Measurements from ENCODE around the gene NFILZ.

The NFILZ gene, protein sequence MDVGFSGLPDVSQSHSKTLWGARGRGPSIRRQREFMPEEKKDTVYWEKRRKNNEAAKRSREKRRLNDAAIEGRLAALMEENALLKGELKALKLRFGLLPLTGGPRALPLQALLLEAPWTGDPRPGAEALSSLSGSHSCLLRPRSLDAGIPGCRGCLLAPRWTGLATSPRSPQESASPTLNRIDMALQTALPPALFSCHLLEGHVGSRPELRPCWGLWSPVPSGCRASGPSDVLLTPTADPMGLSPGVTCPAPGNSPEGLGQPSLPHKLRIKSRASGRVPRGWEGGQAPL

DNA sequence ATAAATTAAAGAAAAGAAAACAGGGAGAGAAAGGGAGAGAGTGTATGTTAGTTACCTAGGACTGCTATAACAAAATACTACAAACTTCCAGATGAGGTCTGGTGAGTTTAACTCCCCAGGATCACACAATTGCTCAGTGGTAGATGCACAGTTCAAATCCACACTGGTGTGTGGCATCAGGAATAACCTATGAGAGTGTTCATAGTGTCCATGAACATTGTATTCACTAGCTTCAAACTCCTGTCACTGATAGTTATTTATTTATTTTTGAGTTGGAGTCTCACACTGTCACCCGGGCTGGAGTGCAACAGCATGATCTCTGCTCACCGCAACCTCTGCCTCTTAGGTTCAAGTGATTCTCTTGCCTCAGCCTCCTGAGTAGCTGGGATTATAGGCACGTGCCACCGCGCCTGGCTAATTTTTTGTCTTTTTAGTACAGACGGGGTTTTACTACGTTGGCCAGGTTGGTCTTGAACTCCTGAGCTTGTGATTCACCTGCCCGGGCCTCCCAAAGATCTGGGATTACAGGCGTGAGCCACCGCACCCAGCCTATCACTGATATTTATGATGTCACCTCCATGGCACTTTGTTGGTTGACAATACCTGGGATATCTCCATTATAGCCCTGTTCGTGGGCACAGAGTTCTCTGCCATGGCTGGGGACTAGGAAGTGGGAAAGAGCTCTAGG, at the start of gene NFILZ:
Gene NFILZ (plus strand): TSS at position 638 of the 688 bp plus-strand sequence. CDS start 46,133 bp downstream, outside the sequence.
- no peak for DNase-seq

DNA sequence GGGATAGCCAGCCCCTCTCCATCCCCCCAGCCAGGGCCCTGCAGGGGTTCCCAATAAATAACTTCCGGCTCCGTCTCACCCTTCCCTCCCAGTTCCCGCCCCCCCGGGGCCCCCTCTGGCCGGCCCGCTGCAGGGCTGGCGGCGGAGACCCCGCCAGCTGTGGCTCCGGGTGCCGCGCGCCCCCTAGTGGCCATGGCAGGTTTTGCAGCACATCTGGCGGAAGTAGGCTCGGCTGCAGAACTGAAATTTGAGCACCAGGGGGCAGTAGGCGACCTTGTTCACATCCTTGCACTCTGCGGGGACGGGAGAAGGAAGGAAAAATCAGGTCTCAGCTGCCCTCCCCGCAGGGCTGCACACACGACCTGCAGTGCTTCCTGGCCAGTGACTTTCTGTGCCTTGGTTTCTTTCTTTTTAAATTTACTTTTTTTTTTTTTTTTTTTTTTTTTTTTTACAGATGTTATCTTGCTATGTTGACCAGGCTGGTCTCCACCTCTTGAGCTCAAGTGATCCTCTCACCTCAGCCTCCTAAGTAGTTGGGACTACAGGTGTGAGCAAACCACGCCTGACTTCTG, 49.6 kb upstream of the NFILZ start:
- no peak for DNase-seq

DNA sequence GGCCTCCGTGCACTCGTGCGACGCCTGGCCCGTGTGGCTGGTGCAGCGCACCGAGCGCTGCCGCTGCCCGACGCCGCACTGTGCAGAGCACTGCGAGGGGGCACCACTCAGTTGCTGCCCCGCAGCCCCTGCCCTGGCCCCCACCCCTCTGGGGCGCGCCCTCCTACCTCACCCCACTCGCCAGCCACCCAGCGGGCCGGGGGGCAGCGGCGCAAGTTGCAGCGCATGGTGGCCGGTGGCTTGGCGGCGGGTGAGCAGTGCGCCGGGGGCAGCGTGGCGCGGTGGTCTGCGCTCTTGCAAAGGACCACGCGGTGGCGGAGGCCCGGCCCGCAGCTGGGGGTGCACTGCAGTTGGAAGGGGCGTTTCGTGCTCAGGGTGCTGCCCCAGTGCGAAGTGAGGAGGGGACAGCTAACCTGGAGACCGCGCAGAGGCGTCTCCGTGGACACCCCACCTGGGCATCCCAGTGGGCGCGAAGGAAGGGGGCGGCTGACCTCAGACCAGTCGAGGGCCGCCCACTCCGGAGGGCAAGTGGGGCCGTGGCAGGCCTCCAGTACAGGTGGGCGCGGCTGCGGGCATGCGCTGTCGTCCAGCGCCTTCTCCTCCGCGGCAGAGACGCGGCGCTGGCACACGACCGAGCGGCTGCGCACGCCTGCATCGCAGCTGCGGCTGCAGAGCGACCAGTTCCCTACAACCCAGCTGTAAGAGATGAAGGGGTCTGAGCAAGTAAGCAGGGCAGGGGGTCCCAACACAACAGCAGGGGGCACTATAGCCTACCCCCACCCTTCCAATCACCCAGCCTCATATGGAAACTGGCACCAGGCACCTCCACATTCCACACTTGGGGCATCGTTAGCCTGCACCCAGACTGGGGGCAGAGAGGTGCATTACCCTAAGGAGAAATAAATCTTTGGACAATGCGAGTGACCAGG, 45.2 kb upstream of the NFILZ start:
- no peak for DNase-seq

DNA sequence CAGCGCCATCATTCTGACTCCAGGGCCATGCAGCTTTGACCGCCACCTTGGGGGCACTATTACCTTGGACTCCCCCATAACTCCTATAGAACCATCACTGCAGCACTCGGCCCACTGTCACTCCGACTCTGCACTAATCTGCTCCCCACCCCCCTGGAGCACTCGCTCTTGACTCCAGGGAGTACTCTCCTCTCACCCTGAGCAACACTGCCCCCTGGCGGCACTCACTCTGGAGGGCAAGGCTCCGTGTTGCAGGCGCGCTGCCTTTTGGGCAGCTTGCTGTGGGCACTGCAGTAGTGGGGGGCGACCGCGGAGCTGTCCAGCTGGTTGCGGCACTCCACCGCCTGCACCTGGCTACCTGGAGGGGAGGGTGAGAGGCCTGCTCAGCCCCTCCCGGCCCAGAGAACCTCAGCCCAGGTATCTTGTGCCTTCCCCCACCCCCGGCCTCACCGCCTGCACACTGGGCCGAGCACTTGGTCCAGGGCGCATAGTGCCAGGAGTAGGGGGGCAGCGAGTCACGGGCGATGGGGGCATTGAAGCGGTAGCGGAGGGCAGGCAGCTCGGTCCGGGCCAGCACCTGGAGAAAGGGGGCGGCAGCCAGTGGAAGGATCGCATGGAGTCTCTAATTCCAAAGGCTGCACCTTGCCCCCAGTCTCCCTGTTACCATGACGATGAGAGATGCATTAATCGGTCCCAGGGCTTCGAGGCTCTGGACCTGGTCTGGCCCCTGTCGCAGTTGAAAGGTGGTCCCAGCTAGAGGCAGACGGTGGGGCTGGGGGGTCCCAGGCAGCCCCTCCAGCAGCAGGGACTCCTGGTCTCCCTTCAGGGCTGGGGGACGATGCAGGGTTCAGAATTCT, 44.3 kb upstream of the NFILZ start:
- no peak for DNase-seq

DNA sequence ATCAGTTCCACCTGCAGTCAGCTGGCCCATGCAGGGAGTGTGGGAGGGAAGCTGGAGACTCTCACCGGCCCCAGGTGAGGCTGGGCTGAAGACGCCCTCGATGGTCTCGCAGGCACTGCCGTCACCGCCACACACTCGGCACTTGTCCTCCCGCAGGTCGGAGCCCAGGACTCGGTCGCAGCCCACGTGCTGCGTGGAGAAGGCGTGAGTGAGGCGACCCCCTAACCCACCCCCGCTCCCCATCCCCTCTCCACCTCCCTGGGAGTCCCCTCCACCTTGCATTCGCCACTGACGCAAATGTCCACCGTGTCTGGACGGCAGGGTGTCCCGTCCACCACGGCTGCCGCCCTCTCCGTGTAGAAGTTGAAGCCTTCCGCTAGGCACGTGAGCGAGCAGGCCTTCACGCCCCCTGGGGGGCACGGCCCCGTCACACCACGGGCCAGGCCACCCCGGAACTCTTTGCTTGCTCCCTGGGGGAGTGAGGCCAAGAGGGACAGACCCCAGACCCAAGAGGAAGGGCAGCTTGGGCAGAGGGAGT, 41.2 kb upstream of the NFILZ start:
- DNase-seq, result no peak

DNA sequence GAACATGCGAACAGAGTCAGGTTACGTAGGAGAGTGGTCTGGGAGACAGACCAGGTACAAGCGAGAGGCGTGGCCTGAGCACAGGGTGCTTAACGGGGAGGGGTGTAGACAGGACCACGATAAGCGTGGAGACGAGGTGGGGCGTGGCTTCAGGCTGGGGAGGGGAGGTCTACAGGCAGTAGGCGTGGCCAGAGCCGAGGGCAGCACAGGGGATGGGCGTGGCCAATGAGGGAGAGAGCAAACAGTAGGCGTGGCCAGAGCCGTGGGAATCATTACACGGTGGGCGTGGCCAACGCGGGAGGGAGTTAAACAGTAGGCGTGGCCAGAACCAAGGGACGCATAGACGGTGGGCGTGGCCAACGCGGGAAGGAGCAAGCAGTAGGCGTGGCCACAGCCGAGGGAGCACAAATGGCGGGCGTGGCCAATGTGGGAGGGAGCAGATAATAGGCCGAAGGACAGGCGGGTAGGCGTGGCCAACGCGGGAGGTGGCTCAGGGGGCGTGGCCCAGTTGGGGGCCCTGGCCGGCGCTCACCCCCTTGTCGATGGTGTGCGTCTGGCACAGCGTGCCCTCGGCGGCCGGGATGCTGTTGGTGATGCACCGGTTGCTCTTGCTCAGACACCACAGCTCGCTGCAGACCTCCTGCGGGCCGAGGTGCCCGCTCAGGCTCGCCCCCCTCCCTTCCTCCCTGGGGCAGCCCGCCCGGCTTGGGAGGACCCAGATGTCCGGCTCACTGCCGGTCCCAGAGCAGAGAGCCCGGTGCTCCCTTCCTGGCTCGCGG, 38.0 kb upstream of the NFILZ start:
- peak; percentile 3 for DNase-seq

DNA sequence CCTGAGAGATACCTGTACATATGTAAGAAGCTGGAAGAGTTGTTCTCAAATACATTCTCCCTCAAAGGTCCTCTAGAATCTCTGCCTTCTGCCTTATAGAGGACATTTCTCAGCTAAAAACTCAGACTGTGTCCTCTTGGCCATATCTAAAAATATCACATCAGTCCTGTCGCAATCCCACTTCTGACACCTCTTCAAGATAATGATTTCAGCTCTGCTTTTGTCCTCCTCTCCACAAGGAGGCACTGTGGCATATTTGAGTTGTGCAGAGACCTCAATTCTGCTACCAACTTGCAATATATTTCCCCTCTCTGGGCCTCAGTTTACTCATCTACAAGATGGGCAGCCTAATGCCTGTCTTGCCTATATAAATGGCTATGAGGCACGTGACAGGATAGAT, 36.5 kb upstream of the NFILZ start:
- DNase-seq, result no peak

DNA sequence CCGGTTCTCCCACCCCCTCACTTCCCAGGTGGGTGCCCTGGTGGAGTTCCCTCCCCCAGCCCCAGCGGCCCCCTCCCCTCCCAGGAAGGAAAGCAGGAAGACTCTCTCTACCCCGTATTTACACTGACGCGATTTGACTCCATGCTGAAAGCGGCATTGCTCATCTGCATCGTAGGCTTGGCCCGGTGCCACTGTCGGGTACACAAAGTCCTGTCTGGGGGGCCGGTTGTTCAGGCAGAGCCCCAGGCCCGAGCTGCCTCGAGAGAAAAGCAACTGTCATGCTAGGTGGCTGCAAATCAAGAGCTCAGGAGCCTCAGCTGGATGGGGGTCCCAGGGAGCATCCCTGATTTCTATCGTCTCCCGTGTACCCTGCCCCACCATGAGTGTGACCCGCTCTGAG, 34.8 kb upstream of the NFILZ start:
- DNase-seq, result no peak

DNA sequence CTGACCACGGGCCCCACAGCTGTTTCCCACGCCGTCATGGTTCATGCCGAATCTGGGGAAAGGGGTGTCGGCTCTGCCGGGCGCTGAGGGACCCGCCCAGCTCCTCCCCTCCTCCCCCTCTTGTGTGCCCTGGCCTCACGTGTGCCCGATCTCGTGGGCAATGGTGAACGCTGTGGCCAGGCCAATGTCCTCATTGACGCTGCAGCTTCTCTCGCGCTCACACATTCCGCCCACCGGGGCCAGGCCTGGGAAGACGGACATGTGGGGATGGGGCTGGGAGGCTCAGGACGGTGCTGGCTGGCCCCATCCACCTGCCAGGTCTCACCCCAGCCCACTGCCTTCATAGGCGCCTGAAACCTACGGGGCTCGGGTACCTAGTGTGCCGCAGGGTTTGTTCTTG, 34.3 kb upstream of the NFILZ start:
- no peak for DNase-seq

DNA sequence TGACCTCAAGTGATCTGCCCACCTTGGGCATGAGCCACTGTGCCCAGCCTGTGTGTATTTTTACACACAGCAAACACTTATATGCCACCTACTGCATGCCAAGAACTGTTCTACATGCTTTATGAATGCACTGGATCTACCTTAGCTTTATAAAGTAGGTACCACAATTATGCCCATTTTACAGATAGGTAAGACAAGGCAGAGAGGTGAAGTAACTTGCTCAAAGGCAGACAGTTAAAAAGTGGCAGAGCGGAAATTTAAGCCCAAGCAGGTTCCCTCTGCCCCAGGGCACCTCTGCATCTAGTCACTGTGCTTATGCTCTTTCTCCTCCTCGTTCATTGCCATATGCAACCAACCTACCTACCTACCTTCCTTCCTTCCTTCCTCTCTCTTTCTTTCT, 30.4 kb upstream of the NFILZ start:
- no peak for DNase-seq

DNA sequence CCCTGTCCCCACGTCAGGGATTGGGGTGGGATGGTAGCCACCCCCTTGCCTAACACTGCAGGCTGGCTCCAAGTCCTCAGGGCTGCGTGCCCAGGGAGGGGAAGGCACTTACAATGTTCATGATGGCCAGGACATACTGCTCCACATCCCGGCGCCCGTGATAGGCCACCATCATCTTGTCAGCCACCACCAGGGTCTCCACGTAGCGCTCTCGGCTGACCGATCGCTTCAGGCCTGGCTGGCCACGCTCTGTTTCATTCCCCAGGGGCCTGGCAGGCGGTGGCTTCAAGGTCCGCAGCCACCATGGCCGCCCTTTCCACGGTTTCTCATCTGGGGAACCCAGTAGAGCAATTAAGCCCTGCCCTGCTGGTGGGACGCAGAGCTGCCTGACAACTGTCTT, 29.6 kb upstream of the NFILZ start:
- DNase-seq, result no peak

DNA sequence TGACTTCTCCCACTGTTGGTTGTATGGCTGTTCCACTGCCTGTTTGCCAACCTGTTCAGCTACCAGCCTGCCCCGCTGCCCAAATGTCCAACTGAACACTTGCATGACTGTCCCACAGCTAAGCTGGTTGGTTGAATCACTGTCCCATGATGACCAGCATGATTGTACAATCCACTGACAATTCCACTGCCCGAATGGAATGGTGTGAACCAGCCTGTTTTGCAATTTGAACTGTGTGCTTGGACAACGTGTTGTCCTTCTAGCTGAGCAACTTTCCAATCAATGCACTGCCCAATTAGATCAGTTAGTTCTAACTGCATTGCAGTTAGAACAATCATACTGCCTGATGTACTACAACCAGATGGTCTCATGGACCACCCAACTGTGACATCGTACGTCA, 28.6 kb upstream of the NFILZ start:
- DNase-seq, result no peak

DNA sequence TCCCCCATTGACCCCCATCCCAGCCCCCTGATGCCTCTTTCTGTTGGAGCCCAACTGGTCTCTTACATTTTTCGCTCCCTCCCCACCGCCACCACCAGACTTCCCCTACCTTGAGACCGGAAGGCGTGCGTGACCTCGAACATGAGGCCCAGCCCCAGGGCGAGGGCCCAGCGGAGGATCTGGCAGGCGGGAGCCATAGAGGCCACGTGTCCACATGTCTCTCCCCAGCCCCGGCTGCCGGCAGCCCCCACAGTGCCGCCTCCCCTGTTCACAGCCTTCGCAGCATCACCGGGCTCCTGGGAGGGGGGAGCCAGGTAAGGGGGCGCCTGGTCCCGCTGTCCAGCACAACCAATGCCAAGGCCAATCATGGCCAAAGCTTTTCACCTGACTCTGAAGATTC, 24.9 kb upstream of the NFILZ start:
- DNase-seq, result no peak

DNA sequence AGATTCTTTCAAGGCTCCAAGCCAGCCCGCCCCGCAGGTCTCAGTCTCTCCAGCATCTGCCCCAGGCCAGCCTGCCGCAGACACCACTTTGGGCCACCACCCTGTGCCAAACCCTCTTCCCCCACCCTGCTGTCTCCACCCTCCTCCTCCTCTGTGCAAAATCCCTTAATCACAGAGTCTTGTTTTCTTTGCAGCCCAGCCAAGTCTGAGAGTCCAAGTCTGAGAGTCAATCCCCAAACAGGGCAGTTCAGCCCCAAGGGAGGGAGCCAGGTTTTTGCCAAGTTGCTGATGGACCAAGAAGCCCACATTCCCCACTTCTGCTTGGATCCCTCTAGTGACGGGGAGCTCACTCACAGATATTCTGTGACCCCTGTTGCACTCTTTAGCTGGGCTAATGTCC, 23.0 kb upstream of the NFILZ start:
- DNase-seq, result no peak

DNA sequence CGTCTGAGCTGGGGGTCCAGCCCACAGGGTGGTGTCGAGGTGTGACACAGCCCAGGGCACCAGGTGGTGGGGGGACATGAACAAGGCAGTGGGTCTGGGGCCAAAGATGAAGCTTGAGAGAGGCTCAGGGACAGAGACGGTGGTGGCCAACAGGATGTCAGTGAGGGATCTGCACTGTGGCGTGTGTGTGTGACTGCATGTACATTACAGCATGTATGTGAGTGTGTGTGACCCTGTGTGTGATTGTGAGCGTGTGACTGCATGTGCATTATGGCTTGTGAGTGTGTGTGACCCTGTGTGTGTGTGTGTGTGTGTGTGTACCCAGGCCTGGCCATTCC, 21.5 kb upstream of the NFILZ start:
- DNase-seq, result no peak

DNA sequence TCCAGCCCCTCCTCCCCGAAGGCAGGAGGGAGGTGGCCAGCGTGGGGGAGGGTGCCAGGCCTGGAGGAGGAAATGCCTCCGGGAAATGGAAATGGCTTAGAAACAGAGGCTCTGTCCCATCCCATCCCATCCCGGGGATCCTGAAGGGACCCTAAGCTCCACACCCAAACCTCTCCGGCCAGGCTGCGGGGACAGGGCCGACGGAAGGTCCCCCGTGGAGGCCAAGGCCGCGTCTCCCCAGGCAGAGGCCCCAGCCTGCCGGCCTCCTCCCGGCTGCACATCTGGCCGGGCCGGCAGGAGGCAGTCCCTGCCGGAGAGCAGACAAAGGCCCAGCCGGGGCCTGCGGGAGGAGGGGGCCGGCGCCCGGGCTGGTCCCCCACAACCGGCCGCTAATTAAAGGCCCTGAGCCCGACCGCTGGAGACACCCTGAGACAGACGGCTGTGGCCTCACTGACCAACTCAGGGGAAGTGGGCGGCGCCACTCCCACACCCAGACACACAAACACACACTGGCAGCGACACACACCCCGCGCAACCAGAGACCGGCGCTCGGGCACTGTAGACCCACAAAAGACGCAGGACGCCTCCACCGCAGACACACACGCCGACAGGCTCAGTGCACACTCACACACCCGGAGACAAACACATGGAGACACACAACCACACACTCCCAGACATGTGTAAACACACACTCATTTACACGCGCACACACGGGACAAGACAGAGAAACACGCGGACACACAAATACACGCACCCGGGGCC, 21.0 kb upstream of the NFILZ start:
- no peak for DNase-seq

DNA sequence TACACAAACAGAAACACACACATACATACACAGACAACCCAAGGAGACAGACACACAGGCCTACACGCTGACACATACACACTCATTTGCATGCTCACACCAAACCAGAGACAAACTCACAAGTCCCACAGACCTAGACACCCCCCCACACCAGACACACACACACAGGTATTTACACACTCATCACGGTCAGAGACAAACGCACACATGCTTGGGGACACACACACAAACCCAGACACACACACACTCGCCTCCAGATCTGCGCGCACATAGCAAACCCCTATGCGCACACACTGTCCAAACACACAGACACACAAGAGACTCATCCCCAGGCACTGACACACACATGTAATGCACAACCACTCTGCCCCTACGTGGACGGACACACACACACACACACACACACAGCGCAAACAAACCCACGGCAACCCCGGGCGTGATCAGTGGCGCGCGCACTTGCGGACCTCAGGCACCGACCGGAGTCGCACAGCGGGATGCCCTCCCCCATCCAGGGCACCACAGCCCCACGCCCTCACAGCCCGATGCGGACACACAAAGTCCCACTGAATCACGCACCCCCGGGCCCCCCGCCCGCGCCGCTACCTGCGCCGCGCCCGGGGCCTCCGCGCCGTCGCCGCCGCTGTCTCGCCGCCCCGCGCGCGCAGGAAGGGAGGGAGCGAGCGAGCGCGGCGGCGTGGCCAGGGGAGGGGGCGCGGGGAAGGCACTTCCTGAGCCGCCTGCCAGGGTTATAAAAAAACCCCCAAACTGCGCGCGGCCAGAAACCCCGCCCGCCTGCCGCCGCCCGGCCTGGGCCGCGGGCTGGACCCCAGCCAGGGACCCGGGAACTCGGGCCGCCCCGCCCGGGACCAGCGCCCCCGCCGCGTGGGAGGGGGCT, 20.1 kb upstream of the NFILZ start, which contains the start of gene ADAMTS10:
Gene ADAMTS10 (minus strand): TSS at position 675 of the 895 bp plus-strand sequence. CDS start 5,005 bp downstream, outside the sequence.
- DNase-seq, result no peak

DNA sequence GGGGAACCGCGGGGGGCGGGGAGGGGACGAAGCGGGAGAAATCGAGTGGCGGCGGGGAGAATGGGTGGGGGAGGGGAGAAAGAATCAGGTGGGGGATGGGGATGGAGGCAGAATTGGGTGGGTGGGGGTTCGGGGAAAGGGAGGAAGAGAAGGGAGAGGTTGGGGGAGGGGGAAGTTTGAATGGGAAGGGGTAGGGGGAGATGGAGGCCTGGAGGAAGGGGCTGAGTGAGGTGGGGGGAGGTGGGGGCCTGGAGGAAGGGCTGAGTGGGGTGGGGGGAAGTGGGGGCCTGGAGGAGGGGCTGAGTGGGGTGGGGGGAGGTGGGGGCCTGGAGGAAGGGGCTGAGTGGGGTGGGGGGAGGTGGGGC, 19.5 kb upstream of the NFILZ start:
- DNase-seq, result no peak

DNA sequence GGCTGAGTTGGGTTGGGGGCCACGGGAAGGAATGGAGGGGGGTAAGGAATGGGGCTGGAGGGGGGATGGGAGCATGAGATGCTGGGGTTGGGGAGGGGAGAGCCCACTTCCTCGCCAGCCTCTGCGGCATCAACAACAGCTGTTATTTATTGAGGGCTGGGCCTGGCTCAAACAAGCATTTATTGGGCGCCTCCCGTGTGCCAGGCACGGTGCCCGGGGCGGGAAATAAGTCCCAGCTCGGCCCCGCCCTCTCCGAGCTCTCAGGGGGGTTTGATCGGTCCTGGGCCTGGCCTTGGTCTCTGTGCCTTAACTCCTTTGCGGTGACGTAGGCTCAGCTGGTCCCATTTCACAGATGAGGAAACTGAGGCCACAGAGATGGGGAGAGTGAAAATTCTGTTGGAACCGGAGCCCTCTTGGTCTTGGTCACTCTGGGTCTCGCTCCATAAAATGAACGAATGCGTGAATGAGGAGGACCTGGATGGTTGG, 19.0 kb upstream of the NFILZ start:
- no peak for DNase-seq

Data from DMS79 (cell line).